Measurements from ENCODE around the gene TMEM100.
"Not testable (repeated sequence)": the region's sequence is repeated elsewhere in the genome, so short reads cannot be mapped to it uniquely, and the experiment has no call there.

The TMEM100 gene

DNA sequence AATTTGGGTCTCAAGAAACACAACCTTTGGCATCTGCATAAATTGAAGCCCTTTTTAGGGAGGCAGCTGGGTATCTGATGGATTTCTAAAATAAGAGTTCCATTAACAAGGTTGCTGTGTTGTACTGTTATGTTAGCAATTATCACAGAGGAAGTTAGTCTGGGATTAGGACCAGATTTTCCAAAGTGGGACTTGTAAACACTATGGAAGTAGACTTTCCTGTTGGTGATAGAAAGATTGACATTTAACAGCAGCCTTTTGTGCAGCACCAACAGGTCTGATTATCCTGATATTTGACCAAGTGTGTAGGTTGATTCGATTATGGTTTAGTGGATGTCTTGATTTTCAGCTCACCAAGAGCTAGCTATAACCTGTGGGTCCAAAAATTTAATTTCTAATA, 46.4 kb downstream of the TMEM100 start:
- POLR2A ChIA-PET: no interaction called here
- CTCF ChIA-PET: no interaction called here
- TF ChIP-seq FOXM1 (IDR thresholded peaks at IDR 0.05; ENCODE audit: borderline replicate concordance) (no peak), SP1 (IDR thresholded peaks at IDR 0.05) (no peak), NFRKB (IDR thresholded peaks at IDR 0.05) (no peak), TARDBP (IDR thresholded peaks at IDR 0.05) (no peak), L3MBTL2 (conservative IDR thresholded peaks at IDR 0.05) (no peak), ZNF384 (IDR thresholded peaks at IDR 0.05) (no peak), FOXA1 (IDR thresholded peaks at IDR 0.05) (no peak), CTBP1 (IDR thresholded peaks at IDR 0.05; ENCODE audit: borderline replicate concordance) (no peak), PKNOX1 (IDR thresholded peaks at IDR 0.05) (no peak), FOXK2 (IDR thresholded peaks at IDR 0.05) (no peak)
- no peak for DNase-seq (ENCODE audit: extremely low spot score)

DNA sequence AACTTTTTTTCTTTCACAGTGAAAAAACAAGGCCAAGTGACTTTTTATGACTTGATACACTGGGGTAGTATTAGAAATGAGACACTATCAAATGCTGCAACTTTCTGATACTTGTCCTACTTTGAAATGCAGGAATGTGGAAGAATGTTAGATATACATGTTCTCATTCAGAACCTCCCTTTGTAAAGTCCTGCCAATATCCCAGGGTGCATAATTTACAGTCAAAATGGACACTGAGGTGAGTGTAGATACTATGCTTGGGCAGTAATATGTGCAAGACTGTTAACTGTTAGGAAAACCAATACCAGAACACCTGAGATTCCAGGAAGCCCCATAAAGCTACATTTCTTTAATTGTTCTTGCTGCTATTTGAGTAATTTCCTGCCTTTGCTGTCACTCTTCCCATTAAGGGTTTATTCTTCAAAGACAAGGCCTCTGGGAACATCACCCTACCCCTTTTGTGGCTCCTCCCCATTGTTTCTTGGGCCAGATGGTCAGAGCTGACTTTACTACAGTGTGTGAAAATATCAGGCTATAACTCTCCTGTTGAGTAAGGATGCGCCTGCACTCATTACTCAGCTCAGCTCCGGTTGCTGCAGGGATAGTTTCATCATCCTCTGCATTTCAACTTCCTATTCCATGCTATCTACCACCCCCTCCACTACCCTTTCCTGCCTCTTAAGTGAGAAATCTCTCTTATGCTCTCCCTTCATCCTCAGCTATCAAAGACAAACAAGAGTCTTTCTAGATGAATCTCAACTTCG, 48.7 kb downstream of the TMEM100 start:
- no peak for DNase-seq (ENCODE audit: extremely low spot score)
- ChIA-PET CTCF (interaction anchor here (1.0 kb wide), 1 partner anchor 44 kb away, joined by 3 read pairs; no protein-coding TSS in a partner anchor), POLR2A (no interaction called here)
- TF ChIP-seq FOXA1 (IDR thresholded peaks at IDR 0.05) (no peak), FOXK2 (IDR thresholded peaks at IDR 0.05) (no peak), ZNF384 (IDR thresholded peaks at IDR 0.05) (no peak), ARNT (IDR thresholded peaks at IDR 0.05) (no peak), CTBP1 (IDR thresholded peaks at IDR 0.05; ENCODE audit: borderline replicate concordance) (no peak), FOXM1 (IDR thresholded peaks at IDR 0.05; ENCODE audit: borderline replicate concordance) (no peak), BHLHE40 (IDR thresholded peaks at IDR 0.05; ENCODE audit: borderline replicate concordance) (no peak), PKNOX1 (IDR thresholded peaks at IDR 0.05) (no peak)

DNA sequence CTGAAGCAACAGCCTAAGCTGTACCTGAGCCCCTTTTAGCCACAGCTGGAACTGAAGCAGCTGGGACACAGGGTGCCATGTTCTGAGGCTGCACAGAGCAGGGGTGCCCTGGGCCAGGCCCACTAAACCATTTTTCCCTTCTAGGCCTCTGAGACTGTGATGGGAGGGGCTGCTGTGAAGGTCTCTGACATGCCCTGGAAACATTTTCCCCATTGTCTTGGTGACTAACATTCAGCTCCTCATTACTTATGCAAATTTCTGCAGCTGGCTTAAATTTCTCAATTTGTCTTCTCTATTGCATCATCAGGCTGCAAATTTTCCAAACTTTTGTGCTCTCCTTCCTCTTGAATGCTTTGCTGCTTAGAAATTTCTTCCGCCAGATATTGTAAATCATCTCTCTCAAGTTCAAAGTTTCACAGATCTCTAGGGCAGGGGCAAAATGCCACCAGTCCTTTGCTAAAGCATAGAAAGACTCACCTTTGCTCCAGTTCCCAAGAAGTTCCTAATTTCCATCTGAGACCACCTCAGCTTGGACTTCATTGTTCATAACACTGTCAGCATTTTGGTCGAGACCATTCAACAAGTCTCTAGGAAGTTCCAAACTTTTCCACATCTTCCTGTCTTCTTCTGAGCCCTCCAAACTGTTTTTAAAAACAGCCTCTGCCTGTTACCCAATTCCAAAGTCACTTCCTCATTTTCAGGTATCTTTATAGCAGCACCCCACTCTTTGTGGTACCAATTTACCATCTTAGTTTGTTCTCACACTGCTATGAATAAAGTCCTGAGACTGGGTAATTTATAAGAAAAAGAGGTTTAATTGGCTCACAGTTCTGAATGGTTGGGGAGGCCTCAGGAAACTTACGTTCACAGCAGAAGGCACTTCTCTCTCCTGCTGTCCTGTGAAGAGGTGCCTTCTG, 49.8 kb downstream of the TMEM100 start:
- ChIA-PET POLR2A (no interaction called here), CTCF (no interaction called here)
- DNase-seq (ENCODE audit: extremely low spot score): no peak

DNA sequence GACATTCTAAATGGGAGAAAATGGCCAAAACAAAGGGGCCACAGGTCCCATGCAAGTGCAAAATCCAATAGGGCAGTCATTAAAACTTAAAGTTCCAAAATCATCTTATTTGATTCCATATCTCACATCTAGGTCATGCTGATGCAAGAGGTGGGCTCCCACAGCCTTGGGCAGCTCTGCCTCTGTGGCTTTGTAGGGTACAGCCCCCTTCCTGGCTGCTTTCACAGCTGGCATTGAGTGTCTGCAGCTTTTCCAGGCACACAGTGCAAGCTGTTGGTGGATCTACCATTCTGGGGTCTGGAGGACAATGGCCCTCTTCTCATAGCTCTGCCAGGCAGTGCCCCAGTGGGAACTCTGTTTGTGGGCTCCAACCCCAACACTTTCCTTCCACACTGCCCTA, 50.7 kb downstream of the TMEM100 start:
- DNase-seq (ENCODE audit: extremely low spot score); POLR2A ChIA-PET; CTCF ChIA-PET: not testable (repeated sequence)

More for the DNA sequence above, 49.8 kb downstream of the TMEM100 start:
- TF ChIP-seq NFRKB (IDR thresholded peaks at IDR 0.05) (no peak), L3MBTL2 (conservative IDR thresholded peaks at IDR 0.05) (no peak), ZNF384 (IDR thresholded peaks at IDR 0.05) (no peak), FOXK2 (IDR thresholded peaks at IDR 0.05) (no peak), TARDBP (IDR thresholded peaks at IDR 0.05) (no peak), CTBP1 (IDR thresholded peaks at IDR 0.05; ENCODE audit: borderline replicate concordance) (no peak), HDGF (IDR thresholded peaks at IDR 0.05; ENCODE audit: borderline replicate concordance) (no peak), ARNT (IDR thresholded peaks at IDR 0.05) (no peak), ELF4 (IDR thresholded peaks at IDR 0.05) (no peak), BHLHE40 (IDR thresholded peaks at IDR 0.05; ENCODE audit: borderline replicate concordance) (no peak), SP1 (IDR thresholded peaks at IDR 0.05) (no peak), FOXM1 (IDR thresholded peaks at IDR 0.05; ENCODE audit: borderline replicate concordance) (no peak), SUZ12 (IDR thresholded peaks at IDR 0.05) (no peak), FOXA1 (IDR thresholded peaks at IDR 0.05) (no peak), PKNOX1 (IDR thresholded peaks at IDR 0.05) (no peak), LEF1 (IDR thresholded peaks at IDR 0.05; ENCODE audit: borderline replicate concordance) (no peak)

Data from HEK293T (cell line).